C4-2B (cell line): ENCODE measurements around the gene KIFBP.

ENCODE experiments used
- CTCF ChIP-seq: fragments of 450-650 bp; conservative IDR thresholded peaks from 2 replicates; pipeline ENCODE4 v1.5.1; 2017; ENCODE audit warnings: mild to moderate bottlenecking
- ZFX ChIP-seq: fragments of 450-650 bp; IDR thresholded peaks from 2 replicates; pipeline ENCODE4 v1.6.1; 2017

DNA sequence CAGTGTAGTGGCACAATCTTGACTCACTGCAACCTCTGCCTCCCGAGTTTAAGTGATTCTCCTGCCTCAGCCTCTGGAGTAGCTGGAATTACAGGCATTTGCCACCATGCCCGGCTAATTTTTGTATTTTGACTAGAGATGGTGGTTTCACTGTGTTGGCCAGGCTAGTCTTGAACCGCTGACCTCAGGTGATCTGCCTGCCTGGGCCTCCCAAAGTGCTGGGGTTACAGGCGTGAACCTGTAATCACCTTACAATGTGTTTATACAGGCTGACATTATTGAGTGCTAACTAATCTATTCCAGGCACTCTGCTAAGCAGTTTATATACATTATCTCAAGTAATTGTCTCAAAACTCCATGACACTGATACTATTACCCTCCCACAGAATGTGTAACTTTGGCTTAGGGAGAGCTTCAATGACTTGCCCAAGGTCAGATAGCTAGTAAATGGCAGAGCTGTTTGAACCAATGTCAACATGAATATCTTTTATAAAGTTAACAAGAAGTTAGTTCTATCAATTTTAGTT, 36.8 kb downstream of the KIFBP start:
- TF ChIP-seq CTCF (no peak), ZFX (no peak)
